ENCODE measurements around the gene OBSCN.

DNA sequence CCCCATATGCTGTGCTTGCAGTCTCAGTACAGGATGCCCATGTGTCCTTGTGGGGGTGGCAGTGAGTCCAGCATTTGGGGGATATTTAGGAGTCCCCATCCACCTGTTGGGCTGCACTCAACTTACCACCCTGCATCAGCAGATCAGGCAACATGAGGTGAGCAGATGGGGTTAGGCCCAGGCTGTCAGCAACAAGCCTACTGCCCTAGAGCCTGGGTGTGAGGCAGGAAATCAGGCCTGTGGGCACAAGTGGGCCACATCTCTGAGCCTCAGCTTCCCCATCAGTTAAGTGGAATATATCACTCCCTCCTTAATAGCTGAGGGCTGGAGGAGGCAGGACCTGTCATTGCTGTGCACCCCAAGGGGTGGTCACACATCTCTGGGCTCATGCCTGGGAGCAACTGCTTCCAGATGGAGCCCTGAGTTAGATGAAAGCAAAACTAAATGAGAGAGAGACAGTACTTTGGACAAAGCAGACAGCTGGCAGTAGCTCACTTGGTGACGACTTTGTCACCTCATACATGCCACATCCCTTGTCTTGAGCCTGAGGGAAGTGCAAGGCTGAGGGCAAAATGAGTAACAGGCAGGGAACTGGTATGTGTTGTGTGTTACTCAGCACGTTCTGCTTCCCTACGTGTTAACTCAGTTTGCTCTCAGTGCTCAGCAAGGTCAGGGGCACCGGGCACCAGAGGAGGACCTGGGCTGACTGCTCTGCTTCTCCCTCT, 150.4 kb downstream of the OBSCN start:
- TF ChIP-seq RFX5 (IDR thresholded peaks at IDR 0.05; ENCODE audit: low read depth, low read length) (no peak), POLR2A (IDR thresholded peaks at IDR 0.05; ENCODE audit: low read depth, low read length) (no peak)
- TF ChIP-seq, protein P1, sequence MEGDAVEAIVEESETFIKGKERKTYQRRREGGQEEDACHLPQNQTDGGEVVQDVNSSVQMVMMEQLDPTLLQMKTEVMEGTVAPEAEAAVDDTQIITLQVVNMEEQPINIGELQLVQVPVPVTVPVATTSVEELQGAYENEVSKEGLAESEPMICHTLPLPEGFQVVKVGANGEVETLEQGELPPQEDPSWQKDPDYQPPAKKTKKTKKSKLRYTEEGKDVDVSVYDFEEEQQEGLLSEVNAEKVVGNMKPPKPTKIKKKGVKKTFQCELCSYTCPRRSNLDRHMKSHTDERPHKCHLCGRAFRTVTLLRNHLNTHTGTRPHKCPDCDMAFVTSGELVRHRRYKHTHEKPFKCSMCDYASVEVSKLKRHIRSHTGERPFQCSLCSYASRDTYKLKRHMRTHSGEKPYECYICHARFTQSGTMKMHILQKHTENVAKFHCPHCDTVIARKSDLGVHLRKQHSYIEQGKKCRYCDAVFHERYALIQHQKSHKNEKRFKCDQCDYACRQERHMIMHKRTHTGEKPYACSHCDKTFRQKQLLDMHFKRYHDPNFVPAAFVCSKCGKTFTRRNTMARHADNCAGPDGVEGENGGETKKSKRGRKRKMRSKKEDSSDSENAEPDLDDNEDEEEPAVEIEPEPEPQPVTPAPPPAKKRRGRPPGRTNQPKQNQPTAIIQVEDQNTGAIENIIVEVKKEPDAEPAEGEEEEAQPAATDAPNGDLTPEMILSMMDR (conservative IDR thresholded peaks at IDR 0.05; ENCODE audit: low read depth, low read length), result no peak
- TF ChIP-seq, protein P2, sequence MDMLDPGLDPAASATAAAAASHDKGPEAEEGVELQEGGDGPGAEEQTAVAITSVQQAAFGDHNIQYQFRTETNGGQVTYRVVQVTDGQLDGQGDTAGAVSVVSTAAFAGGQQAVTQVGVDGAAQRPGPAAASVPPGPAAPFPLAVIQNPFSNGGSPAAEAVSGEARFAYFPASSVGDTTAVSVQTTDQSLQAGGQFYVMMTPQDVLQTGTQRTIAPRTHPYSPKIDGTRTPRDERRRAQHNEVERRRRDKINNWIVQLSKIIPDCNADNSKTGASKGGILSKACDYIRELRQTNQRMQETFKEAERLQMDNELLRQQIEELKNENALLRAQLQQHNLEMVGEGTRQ (IDR thresholded peaks at IDR 0.05; ENCODE audit: low read depth, low read length), result no peak
